Measurements from ENCODE around the gene ARID4B.

DNA sequence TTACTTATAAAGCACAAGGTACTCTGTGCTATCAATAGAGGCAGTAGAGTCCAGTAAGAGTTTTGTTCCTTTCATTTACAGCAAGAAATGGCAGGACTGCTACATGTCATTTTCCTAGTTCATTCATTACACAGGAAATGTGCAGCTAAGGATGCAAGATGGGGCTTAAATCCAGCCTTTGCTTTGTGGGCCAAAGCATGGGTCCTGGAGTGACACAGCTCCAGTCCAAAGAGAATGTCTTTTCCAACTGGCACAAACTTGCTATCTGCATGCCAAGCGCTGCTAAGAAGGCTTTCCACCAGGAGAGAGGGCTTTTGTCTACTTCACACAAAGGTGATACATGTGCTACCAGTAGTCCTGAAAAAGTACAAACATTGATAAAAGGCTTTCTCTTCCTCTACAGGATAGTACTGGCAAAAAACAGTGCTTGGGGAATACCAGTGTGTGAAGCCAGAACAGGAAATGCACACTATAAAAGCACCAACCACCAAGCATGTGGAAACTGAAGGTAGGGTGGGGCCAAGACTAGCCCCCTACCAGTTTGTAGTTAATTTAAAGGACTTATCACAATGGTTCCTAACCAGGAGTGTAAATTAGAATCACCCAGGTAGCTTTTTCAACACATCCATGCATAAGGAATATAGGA, 68.7 kb downstream of the ARID4B start:
- TF ChIP-seq, protein P1, sequence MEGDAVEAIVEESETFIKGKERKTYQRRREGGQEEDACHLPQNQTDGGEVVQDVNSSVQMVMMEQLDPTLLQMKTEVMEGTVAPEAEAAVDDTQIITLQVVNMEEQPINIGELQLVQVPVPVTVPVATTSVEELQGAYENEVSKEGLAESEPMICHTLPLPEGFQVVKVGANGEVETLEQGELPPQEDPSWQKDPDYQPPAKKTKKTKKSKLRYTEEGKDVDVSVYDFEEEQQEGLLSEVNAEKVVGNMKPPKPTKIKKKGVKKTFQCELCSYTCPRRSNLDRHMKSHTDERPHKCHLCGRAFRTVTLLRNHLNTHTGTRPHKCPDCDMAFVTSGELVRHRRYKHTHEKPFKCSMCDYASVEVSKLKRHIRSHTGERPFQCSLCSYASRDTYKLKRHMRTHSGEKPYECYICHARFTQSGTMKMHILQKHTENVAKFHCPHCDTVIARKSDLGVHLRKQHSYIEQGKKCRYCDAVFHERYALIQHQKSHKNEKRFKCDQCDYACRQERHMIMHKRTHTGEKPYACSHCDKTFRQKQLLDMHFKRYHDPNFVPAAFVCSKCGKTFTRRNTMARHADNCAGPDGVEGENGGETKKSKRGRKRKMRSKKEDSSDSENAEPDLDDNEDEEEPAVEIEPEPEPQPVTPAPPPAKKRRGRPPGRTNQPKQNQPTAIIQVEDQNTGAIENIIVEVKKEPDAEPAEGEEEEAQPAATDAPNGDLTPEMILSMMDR (IDR thresholded peaks at IDR 0.05) = no peak
- no peak for TF ChIP-seq ZFX (IDR thresholded peaks at IDR 0.05; ENCODE audit: borderline replicate concordance)
